Right ventricle myocardium superior (tissue), 1 donor: ENCODE results near the gene PTPDC1. TPM values are rescaled to one million over a fixed set of nuclear protein-coding genes. Genes with fewer than 3 reads are reported as not detected.
A peak's percentile ranks its signal among the peaks of the same experiment; 100 is the strongest.

Source experiments
- ATAC-seq: fragments of 200-7000 bp; cut with Tn5 transposase; one replicate; pipeline ENCODE4 v1.9.1; 2020; ENCODE audit warnings: mild to moderate bottlenecking; ENCODE audit not compliant: poor library complexity
- DNase-seq: peaks from one replicate; pipeline ENCODE4 v3.0.0-alpha.2; 2020
- intact Hi-C: fragments of 100-400 bp; cut with DNase I; formaldehyde crosslinking; loops from one replicate; pipeline ENCODE4 v1.11.2; 2022
- long read RNA-seq: library from polyadenylated mRNA; unstranded; transcript quantifications from one replicate; pipeline ENCODE4 v2.0.0, GENCODE V29; 2021
- total RNA-seq: library from RNA; stranded (reverse); fragmentation: NEBNext Ultra II Directional; extraction: Animal tissue kit (Norgen Biotek cat#: 25700); gene quantifications from one replicate; pipeline ENCODE4 v1.2.1, GENCODE V29; 2021
- donor health status: DM: no; HTN: yes; CAD: no; lungs with severe emphysema.

PTPDC1 gene, protein sequence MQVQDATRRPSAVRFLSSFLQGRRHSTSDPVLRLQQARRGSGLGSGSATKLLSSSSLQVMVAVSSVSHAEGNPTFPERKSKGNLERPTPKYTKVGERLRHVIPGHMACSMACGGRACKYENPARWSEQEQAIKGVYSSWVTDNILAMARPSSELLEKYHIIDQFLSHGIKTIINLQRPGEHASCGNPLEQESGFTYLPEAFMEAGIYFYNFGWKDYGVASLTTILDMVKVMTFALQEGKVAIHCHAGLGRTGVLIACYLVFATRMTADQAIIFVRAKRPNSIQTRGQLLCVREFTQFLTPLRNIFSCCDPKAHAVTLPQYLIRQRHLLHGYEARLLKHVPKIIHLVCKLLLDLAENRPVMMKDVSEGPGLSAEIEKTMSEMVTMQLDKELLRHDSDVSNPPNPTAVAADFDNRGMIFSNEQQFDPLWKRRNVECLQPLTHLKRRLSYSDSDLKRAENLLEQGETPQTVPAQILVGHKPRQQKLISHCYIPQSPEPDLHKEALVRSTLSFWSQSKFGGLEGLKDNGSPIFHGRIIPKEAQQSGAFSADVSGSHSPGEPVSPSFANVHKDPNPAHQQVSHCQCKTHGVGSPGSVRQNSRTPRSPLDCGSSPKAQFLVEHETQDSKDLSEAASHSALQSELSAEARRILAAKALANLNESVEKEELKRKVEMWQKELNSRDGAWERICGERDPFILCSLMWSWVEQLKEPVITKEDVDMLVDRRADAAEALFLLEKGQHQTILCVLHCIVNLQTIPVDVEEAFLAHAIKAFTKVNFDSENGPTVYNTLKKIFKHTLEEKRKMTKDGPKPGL
- 8.4 TPM for total RNA-seq
- long read RNA-seq, full-length matches to known transcripts, result 11 of 16 reads
- long read RNA-seq, partial matches to known transcripts, result 0 of 16 reads
- long read RNA-seq, other reads (novel, unspliced or antisense), result 5 of 16 reads

DNA sequence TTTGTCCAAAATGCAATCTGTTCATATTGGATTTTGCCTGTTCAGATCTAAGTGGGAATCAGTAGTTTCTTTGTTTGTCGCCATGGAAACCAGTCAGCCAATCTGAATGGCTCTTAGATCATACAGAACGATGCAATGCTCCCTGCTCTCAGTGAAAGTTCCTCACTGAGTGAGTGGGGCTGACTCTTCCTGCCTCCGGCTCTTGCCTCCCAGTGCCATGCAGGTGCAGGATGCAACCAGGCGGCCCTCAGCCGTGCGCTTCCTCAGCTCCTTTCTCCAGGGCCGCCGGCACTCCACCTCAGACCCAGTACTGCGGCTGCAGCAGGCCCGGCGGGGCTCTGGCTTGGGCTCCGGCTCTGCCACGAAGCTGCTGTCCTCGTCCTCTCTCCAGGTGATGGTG is at the start of gene PTPDC1:
Gene PTPDC1, plus strand, starts transcription at position 151 of the 400 bp plus-strand sequence. Its CDS starts 67 bp downstream, at position 218.
- intact Hi-C loops, result loop anchor here (10.0 kb wide), 1 partner anchor 50 kb away; no protein-coding TSS in a partner anchor
- DNase-seq, result no peak
- peak; percentile 41 for ATAC-seq

DNA sequence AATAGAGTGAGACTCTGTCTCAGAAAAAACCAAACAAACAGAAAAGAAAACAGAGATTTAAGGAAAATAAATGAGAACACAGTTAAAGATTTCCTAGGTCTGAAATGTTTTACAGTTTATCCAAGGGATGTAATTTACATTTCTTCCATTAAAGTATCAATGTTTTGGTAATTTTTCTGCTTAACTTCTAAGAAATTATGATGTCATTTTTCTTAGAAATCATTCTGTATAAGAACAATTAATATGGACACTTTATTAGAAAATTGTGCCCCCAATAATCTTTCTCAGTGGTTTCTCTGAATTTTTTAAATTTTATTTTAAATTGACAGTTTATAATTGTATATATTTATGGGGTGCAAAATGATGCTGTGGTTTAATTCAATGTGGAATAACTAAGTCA is 49.8 kb upstream of the PTPDC1 start:
- ATAC-seq (no peak), DNase-seq (no peak)
- intact Hi-C loops, result no loop called here

DNA sequence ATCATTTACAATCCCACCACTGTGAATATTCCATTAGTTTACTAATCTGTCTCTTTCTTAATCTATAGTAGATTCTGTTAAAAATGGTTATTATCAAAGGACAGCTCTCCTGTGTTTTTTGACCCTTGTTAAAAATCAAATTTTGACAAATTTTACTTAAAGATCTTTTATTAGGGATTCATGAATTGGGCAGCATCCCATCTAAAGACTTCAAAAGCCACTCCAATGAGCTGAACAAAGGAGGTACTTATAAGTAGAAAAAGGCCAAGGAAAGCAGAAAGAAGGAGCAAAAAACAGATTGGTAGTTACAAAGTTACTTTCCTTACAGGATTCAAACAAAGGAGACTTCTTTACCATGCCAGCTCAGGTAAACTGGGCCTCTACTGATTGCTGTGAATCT is 44.5 kb upstream of the PTPDC1 start:
- intact Hi-C loops, result no loop called here
- DNase-seq (no peak), ATAC-seq (no peak)

DNA sequence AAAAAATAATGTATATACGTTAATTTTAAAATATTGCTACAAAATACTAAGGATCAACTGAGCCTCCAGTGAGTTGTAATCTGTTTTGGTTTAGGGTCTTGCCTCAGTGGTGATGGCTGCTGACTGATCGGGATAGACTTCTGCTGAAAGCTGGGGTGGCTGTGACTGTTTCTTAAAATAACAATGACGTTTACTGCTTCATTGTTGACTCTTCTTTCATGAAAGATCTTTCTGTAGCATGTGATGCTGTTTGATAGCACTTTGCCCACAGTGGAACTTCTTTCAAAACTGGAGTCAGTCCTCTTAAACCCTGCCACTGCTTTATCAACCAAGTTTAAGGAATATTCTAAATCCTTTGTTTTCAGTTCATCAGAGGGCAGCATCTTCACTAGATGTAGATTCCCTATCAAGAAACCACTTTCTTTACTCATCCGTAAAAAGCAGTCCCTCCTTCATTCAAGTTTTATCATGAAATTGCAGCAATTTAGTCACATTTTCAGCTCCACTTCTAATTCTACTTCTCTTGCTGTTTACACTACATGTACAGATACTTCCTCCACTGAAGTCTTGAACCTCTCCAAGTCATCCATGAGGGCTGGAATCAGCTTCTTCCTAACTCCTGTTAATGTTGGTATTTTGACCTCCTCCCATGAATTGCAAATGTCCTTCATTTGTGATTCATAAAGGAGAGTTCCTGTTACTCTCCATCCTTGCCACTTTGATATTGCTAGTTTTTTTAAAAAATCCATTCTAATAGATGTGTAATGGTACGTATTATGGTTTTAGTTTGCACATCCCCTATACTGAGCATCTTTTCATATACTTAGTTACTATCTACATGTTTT is 41.5 kb upstream of the PTPDC1 start:
- ATAC-seq, result no peak
- DNase-seq, result no peak
- intact Hi-C loops, result no loop called here

DNA sequence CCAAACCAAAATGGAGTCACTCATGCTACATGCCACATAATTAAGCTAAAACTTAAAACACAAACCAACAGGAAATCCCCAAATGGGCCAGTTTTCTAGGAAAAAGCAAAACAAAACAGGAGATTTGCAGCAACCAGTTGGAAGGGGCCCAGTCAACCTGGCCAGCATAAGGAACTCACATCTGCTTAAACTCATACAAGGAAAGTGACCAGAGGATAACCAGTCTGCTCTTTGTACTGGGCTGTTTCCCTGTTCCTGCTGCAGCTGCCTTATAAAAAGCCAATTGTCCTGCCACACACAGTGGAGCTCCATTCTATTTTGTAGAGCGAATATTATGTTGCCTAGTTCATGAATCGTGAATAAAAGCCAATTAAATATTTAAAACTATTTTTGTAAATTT is 29.5 kb upstream of the PTPDC1 start:
- ATAC-seq (peak; percentile 56), DNase-seq (no peak)
- intact Hi-C loops, result no loop called here

DNA sequence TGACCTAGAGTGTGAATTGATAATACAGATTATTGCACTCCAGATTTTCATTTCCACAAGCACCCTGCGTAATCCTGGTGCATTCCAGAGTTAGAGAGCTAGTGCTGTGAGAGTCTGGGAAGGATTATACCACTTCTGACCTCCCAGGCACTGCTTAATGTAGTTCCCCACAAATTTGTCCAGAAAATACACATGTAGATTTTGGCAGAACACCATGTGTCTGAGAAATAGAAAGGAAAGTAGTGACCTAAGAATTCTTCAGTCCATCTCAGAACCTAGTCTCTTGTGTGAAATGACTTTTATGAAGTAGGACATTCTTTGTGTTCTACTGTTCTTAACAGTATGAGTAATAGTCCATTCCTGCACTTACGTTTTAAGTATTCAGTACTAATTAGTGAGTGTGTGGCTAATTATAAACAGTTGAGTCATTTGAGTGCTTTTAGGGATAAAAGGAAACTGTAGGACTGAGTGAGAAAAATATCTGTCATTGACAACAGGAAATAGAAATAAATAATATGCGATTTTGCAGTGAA is 27.8 kb upstream of the PTPDC1 start:
- DNase-seq (no peak), ATAC-seq (peak; percentile 65)
- intact Hi-C loops, result no loop called here

DNA sequence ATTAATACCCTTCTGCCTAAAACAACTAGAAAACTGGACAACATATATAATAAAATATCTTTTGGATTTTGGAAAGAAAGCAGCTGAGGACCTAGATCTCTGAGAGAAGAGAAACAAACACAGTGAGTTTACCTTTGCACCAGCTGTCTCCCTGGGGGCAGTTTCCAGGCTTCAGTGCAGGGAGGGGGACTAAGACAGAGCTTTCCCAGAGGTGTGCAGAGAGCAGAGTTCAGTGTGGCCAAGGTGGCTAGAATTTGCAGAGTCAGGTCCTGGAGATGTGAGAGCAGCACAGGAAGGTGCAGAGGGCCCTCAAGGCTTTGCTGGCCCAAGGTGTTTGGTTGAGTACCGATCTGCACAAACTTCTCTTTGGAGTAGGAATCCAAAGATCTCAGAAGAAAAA is 26.3 kb upstream of the PTPDC1 start:
- intact Hi-C loops, result no loop called here
- ATAC-seq (no peak), DNase-seq (no peak)

DNA sequence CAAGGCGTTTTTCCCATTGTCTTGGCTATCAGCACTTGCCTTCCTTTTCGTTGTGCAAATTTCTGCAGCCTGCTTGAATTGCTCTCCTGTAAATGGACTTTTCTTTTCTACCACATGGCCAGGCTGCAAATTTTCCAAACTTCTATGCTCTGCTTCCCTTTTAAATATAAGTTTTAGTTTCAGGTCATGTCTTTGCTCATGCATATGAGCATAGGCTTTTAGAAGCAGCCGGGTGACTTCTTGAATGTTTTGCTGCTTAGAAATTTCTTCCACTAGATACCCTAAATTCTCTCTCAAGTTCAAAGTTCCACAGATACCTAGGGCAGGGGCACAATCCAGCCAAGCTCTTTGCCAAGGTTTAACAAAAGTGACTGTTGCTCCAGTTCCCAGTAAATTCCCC is 22.4 kb upstream of the PTPDC1 start:
- ATAC-seq (no peak), DNase-seq (no peak)
- intact Hi-C loops, result loop anchor here (10.0 kb wide), 1 partner anchor 133 kb away; no protein-coding TSS in a partner anchor

DNA sequence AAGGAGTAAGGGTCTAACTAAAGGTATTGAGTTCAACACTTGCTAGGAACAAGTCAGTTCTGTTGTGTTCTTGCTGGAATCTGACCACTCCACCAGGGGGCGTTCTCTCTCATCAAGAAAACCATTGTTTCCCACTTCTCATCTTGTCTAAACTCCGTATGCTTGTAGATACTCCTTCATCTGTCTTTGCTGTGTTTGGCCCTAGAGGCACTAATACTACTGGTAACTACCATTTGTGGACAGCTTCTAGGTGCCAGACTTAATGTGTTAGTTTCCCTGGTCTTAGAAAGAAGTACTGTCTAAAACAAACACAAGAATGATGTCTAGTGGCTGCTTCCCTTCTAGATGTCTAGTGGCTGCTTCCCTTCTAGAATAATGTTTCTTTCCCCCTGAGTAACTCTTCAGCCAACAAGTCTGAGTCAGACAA is 18.7 kb upstream of the PTPDC1 start:
- intact Hi-C loops, result loop anchor here (2.0 to 10.0 kb wide), 2 partner anchors 129 to 147 kb away; no protein-coding TSS in a partner anchor
- DNase-seq, result peak; percentile 67
- ATAC-seq, result peak; percentile 80

DNA sequence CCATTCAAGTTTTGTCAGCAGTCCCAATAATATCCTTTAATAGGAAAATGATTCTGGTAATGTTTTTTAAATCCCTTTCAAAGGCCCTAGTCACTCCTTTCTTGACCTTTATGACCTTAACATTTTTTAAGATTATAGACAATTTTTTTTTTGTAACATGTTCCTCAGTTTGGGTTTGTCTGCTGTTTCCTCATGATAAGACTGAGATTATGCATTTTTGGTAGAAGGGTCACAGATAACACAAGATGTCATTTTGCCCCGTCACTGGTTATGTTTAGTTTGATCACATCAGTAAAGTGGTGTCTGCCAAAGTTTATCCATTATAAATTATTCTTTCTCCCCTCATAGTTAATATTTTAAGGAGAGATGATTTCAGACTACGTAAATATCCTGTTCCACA is 16.0 kb upstream of the PTPDC1 start:
- ATAC-seq (no peak), DNase-seq (no peak)
- intact Hi-C loops, result loop anchor here (10.0 kb wide), 1 partner anchor 127 kb away; no protein-coding TSS in a partner anchor

DNA sequence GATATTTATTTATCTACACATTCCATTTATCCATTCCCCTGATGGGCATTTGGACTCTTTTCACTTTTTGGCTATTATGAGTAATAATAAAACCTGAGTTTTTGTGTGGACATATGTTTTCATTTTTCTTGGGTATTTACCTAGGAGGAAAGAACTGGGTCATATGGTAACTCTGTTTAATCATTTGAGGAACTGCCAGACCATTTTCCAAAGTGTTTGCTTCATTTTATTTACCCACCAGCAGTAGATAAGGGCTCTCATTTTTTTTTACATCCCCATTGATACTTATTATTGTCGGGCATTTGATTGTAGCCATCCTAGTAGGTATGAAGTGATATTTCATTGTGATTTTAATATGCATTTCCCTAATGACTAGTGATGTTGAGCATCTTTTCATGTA is 7.7 kb upstream of the PTPDC1 start:
- no peak for ATAC-seq

DNA sequence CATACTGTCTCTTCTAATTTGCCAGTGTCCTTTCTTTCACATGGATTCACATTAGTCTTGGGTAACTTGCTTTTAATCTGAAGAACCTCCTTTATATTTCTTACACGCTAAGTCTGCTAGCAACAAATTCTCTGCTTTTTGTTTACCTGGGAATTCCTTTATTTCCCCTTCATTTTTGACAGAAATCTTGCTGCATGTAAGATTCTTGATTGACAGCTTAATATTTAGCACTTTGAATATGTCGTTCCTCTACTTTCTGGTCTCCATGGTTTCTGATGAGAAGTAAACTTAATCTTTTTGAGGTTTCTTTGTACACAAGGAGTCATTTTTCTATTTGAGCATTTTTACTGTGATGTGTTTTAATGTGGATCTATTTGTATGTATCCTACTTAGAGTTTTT is 6.2 kb upstream of the PTPDC1 start:
- DNase-seq (no peak), ATAC-seq (no peak)
- intact Hi-C loops, result no loop called here

More for the DNA sequence above, 7.7 kb upstream of the PTPDC1 start:
- intact Hi-C loops, result no loop called here
- DNase-seq, result no peak

DNA sequence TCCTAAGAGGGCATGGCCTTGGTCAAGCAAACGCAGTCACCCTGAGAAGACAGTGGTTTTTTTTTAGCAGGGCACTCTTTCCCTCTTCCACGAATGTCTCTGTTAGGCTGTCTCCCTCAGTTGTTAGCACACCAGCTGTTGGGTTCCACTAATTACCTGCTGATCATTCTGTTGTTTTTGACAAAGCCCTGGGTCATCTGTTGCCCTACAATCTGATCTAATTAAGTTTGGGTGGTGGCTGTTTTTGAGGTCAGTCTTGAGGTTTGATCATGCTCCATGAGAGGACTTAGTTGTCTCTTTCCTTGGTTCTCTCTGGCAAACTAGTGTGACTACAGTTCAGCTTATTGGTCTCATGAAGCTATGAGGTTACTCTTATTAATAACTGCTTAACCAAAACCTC is 5.0 kb upstream of the PTPDC1 start:
- ATAC-seq, result no peak
- no peak for DNase-seq
- intact Hi-C loops, result no loop called here

DNA sequence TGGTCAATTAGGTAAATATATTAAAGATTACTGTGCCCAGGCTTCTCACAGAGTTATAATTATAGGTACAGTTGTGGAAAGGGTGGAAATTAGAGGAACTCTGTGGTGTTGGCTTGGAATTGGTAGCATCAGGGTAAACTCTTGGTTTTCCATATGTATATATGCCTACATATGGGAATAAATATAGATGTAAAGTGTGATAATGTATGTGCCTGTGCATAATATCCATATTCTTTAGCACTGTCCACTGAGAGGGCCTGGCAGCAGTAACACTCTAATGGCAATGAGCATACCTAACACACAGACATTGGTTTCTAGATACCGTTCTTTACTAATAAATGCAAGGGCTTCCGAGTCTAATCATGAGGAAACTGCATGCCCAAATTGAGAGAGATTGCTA is 4.0 kb upstream of the PTPDC1 start:
- intact Hi-C loops, result loop anchor here (10.0 kb wide), 1 partner anchor 55 kb away; no protein-coding TSS in a partner anchor
- no peak for ATAC-seq

DNA sequence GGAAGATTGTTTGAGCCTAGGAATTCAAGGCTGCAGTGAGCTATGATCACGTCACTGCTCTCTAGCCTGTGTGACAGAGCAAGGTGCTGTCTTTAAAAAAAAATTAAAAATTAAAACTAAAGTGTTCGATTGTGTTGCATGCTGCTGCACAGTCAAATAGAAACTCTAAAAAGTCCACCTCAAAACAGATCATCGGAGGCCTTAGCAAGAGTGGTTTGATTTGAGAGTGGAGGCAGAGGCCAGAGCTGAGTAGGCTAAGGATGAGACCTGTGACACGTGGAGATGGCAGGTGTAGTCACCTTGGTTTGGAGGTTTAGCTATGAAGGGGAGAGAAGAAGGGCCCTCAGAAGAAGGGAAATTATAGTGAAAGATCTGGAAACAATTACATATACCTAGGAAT is 2.8 kb upstream of the PTPDC1 start:
- intact Hi-C loops, result loop anchor here (10.0 kb wide), 1 partner anchor 53 kb away; no protein-coding TSS in a partner anchor
- DNase-seq, result no peak
- ATAC-seq, result no peak

More for the DNA sequence above, 4.0 kb upstream of the PTPDC1 start:
- no peak for DNase-seq

DNA sequence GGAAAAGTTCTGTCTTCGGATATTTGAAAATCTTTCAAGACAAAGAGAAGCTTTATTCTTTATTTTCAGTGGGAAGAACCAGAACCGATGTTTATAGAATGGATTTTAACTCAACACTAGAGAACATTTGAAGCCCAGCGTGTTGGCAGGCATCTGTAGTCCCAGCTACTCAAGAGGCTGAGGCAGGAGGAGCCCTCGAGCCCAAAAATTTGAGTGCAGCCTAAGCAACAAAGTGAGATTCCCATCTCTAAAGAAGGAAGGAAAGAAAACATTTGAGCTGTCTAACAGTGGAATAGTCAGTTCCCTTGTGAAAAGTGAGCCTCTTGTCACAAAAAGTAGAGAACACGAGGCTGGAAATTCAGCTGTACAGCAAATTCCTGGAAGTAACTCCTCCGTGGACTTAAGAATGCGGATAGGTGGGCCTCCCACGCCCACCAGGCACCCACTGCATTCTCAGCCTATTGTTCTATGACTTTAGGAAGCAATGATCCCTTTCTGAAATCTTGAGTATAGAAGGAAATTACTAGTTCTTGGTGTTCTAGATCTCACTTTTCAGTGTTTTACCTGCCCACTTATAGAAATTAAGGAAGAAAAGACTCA is 2.3 kb upstream of the PTPDC1 start:
- peak; percentile 39 for ATAC-seq
- intact Hi-C loops, result loop anchor here (10.0 kb wide), 1 partner anchor 53 kb away; no protein-coding TSS in a partner anchor
- DNase-seq, result no peak

DNA sequence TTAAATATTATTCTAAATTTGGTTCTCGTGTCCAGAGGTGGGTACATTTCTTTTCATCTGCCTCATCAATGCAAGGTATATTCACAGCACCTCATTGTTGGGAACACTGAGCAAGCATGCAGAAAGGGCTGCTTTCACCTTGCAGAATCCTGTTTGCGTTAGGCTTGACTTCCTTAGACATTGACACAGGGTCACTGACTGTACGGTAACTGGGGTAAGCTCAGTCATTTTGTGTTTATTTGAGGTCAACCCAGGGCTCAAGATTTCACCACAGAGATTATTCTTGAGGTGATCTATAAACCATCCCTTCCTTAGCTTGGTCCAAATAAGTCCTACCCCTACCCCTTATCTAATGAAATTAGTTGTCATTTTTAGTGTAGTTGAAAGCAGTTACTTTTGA is 1.7 kb upstream of the PTPDC1 start:
- DNase-seq (no peak), ATAC-seq (no peak)
- intact Hi-C loops, result loop anchor here (10.0 kb wide), 1 partner anchor 52 kb away; no protein-coding TSS in a partner anchor

DNA sequence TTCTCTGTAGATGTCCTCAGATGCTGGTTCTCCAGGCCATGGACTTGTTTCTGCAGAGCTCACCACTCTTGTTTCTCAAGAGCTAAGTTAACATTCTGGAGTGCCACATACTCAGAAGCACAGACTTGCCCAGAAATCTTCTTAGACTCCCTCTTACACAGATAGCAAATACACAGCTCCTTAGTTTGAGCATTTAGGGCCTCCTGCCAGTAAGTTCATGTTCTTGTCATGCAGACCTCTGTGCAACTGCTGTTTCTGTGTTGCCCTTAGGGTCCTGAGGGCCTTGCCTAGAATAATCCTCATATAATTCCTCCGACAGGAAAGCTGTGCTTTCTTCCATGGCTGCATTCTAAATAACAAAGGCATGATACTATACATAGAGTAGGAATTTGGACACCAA is 1.3 kb upstream of the PTPDC1 start:
- ATAC-seq, result peak; percentile 27
- no peak for DNase-seq
- intact Hi-C loops, result loop anchor here (10.0 kb wide), 1 partner anchor 52 kb away; no protein-coding TSS in a partner anchor
